Suprapubic skin (tissue), 3 donors: ENCODE results near the gene P2RX4.

Source experiments
- CTCF ChIP-seq, 2 donors: fragments of 200-600 bp in 1 of 2; fragments of 450-650 bp in 1 of 2; sonication (generic) in 1 of 2; IDR thresholded peaks; one replicate each; pipeline ENCODE4 v1.5.1; 2016 to 2019; ENCODE audit warnings: antibody characterized with exemption in 2 of 2, mild to moderate bottlenecking in 1 of 2, moderate library complexity in 1 of 2
- POLR2A ChIP-seq, 2 donors: fragments of 450-650 bp; IDR thresholded peaks; one replicate each; pipeline ENCODE4 v1.6.1; 2017; ENCODE audit warnings: antibody characterized with exemption in 2 of 2, mild to moderate bottlenecking in 2 of 2, moderate library complexity in 2 of 2

GRCh38 chr12:121246893-121247557 lies 37.1 kb downstream of the P2RX4 start:
- no peak for TF ChIP-seq CTCF (IDR thresholded peaks at IDR 0.05)
- no peak for TF ChIP-seq POLR2A (IDR thresholded peaks at IDR 0.05)
